ENCODE results near the gene SPDYE17. TPM values are rescaled to one million over a fixed set of nuclear protein-coding genes. Genes with fewer than 3 reads are reported as not detected.
A peak's percentile ranks its signal among the peaks of the same experiment; 100 is the strongest.
"Not testable (repeated sequence)": the region's sequence is repeated elsewhere in the genome, so short reads cannot be mapped to it uniquely, and the experiment has no call there.

SPDYE17 gene
- total and polyA plus RNA-seq, 2 donors = not detected

- WGBS = 100% methylated on average over 4 of the region's 4 CpGs
- H3K4me3 ChIP-seq (ENCODE audit: low read length in 2 of 2); H3K36me3 ChIP-seq (ENCODE audit: control insufficient read depth in 2 of 2, insufficient read depth in 2 of 2, low read length in 1 of 2); DNase-seq (ENCODE audit: low read depth in 6 of 9, low spot score in 9 of 9); H3K4me1 ChIP-seq (ENCODE audit: control insufficient read depth in 2 of 2, insufficient read depth in 2 of 2, low read length in 2 of 2); H3K27me3 ChIP-seq (ENCODE audit: control insufficient read depth in 2 of 2, insufficient read depth in 1 of 2, low read length in 1 of 2); H3K9me3 ChIP-seq (ENCODE audit: control insufficient read depth in 2 of 2, insufficient read depth in 1 of 2, low read length in 1 of 2); H3K27ac ChIP-seq (ENCODE audit: low read depth in 1 of 2, low read length in 1 of 2): not testable (repeated sequence)
Measured at GRCh38 chr7:77062557-77062956, 30.4 kb upstream of the SPDYE17 start, which contains the start of gene SPDYE18. SPDYE18 (minus strand) TSS chr7:77062558; CDS start chr7:77060512, 2,046 bp downstream.

DNA sequence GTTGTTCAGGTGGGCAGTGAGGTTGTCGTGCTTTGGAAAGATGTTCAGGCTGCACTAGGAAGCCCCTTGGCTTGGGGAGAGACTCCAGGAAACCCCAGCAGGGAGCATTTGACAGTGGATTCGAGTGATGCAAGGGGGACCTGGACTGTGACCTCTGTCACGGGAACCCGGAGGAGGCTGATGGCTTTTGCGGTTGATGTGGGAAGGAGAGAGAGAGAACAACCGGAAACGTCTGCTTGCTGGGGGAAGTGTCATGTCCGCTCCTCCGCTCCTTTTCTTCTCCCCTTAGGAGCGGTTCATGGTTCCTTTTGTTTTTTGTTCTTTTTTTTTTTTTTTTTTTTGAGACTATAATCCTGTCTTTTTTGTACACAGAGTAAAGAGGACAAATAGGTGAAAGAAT lies 5.8 kb downstream of the SPDYE17 start:
- H3K27me3 ChIP-seq (ENCODE audit: control insufficient read depth in 2 of 2, insufficient read depth in 1 of 2, low read length in 1 of 2); H3K4me1 ChIP-seq (ENCODE audit: control insufficient read depth in 2 of 2, insufficient read depth in 2 of 2, low read length in 2 of 2); H3K9me3 ChIP-seq (ENCODE audit: control insufficient read depth in 2 of 2, insufficient read depth in 1 of 2, low read length in 1 of 2); H3K4me3 ChIP-seq (ENCODE audit: low read length in 2 of 2); DNase-seq (ENCODE audit: low read depth in 6 of 9, low spot score in 9 of 9); H3K36me3 ChIP-seq (ENCODE audit: control insufficient read depth in 2 of 2, insufficient read depth in 2 of 2, low read length in 1 of 2); H3K27ac ChIP-seq (ENCODE audit: low read depth in 1 of 2, low read length in 1 of 2): not testable (repeated sequence)
- 87% methylated on average over 7 of the region's 10 CpGs for WGBS

- H3K27ac ChIP-seq (ENCODE audit: low read depth in 1 of 2, low read length in 1 of 2); H3K4me1 ChIP-seq (ENCODE audit: control insufficient read depth in 2 of 2, insufficient read depth in 2 of 2, low read length in 2 of 2); H3K9me3 ChIP-seq (ENCODE audit: control insufficient read depth in 2 of 2, insufficient read depth in 1 of 2, low read length in 1 of 2); H3K4me3 ChIP-seq (ENCODE audit: low read length in 2 of 2); H3K36me3 ChIP-seq (ENCODE audit: control insufficient read depth in 2 of 2, insufficient read depth in 2 of 2, low read length in 1 of 2); H3K27me3 ChIP-seq (ENCODE audit: control insufficient read depth in 2 of 2, insufficient read depth in 1 of 2, low read length in 1 of 2): not testable (repeated sequence)
- peak in 1 of 9 donors; percentile 12 for DNase-seq (ENCODE audit: low read depth in 6 of 9, low spot score in 9 of 9)
- 69% methylated on average over 9 of the region's 16 CpGs for WGBS
Measured at GRCh38 chr7:77010074-77010680, 22.0 kb downstream of the SPDYE17 start.

- peak overlapping the region in 1 of 2 donors; percentile 11 for H3K27ac ChIP-seq (ENCODE audit: low read depth in 1 of 2, low read length in 1 of 2)
- WGBS = 92% methylated on average over 10 of the region's 10 CpGs
Measured at GRCh38 chr7:77008000-77008399, 24.2 kb downstream of the SPDYE17 start.

GRCh38 chr7:77006127-77007110 lies 25.7 kb downstream of the SPDYE17 start:
- not testable (repeated sequence) for H3K27ac ChIP-seq (ENCODE audit: low read depth in 1 of 2, low read length in 1 of 2); DNase-seq (ENCODE audit: low read depth in 6 of 9, low spot score in 9 of 9); H3K4me3 ChIP-seq (ENCODE audit: low read length in 2 of 2); H3K36me3 ChIP-seq (ENCODE audit: control insufficient read depth in 2 of 2, insufficient read depth in 2 of 2, low read length in 1 of 2); H3K4me1 ChIP-seq (ENCODE audit: control insufficient read depth in 2 of 2, insufficient read depth in 2 of 2, low read length in 2 of 2); H3K27me3 ChIP-seq (ENCODE audit: control insufficient read depth in 2 of 2, insufficient read depth in 1 of 2, low read length in 1 of 2); H3K9me3 ChIP-seq (ENCODE audit: control insufficient read depth in 2 of 2, insufficient read depth in 1 of 2, low read length in 1 of 2)
- 94% methylated on average over 14 of the region's 22 CpGs for WGBS

More at GRCh38 chr7:77008000-77008399, 24.2 kb downstream of the SPDYE17 start:
- H3K27me3 ChIP-seq (ENCODE audit: control insufficient read depth in 2 of 2, insufficient read depth in 1 of 2, low read length in 1 of 2); H3K9me3 ChIP-seq (ENCODE audit: control insufficient read depth in 2 of 2, insufficient read depth in 1 of 2, low read length in 1 of 2); H3K4me1 ChIP-seq (ENCODE audit: control insufficient read depth in 2 of 2, insufficient read depth in 2 of 2, low read length in 2 of 2); H3K4me3 ChIP-seq (ENCODE audit: low read length in 2 of 2); H3K36me3 ChIP-seq (ENCODE audit: control insufficient read depth in 2 of 2, insufficient read depth in 2 of 2, low read length in 1 of 2): not testable (repeated sequence)
- DNase-seq (ENCODE audit: low read depth in 6 of 9, low spot score in 9 of 9) = peak in 1 of 9 donors; percentile 35

GRCh38 chr7:77005461-77006057 lies 26.6 kb downstream of the SPDYE17 start:
- H3K4me1 ChIP-seq (ENCODE audit: control insufficient read depth in 2 of 2, insufficient read depth in 2 of 2, low read length in 2 of 2); H3K36me3 ChIP-seq (ENCODE audit: control insufficient read depth in 2 of 2, insufficient read depth in 2 of 2, low read length in 1 of 2); DNase-seq (ENCODE audit: low read depth in 6 of 9, low spot score in 9 of 9); H3K4me3 ChIP-seq (ENCODE audit: low read length in 2 of 2); H3K9me3 ChIP-seq (ENCODE audit: control insufficient read depth in 2 of 2, insufficient read depth in 1 of 2, low read length in 1 of 2); H3K27ac ChIP-seq (ENCODE audit: low read depth in 1 of 2, low read length in 1 of 2); H3K27me3 ChIP-seq (ENCODE audit: control insufficient read depth in 2 of 2, insufficient read depth in 1 of 2, low read length in 1 of 2): not testable (repeated sequence)
- 92% methylated on average over 23 of the region's 27 CpGs for WGBS

DNA sequence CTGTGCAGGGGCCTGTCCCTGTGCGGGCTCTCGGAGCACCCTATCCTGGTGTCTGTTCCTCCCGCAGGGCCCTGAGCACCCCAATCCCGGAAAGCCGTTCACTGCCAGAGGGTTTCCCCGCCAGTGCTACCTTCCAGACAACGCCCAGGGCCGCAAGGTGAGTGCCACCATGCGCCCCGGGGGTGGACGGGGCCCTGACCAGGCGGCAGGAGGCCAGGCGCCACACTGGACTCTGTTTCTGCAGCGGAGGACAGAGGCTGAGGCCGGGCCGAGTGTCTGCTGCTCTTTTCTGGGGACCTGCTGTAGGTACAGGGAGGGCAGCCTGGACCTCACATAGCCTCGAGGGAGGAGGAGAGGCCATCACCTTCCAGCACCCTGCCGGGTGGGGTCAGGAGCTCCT lies 28.0 kb downstream of the SPDYE17 start:
- H3K36me3 ChIP-seq (ENCODE audit: control insufficient read depth in 2 of 2, insufficient read depth in 2 of 2, low read length in 1 of 2); H3K9me3 ChIP-seq (ENCODE audit: control insufficient read depth in 2 of 2, insufficient read depth in 1 of 2, low read length in 1 of 2); H3K27ac ChIP-seq (ENCODE audit: low read depth in 1 of 2, low read length in 1 of 2); H3K4me1 ChIP-seq (ENCODE audit: control insufficient read depth in 2 of 2, insufficient read depth in 2 of 2, low read length in 2 of 2); H3K4me3 ChIP-seq (ENCODE audit: low read length in 2 of 2); DNase-seq (ENCODE audit: low read depth in 6 of 9, low spot score in 9 of 9); H3K27me3 ChIP-seq (ENCODE audit: control insufficient read depth in 2 of 2, insufficient read depth in 1 of 2, low read length in 1 of 2): not testable (repeated sequence)
- 98% methylated on average over 10 of the region's 18 CpGs for WGBS

DNA sequence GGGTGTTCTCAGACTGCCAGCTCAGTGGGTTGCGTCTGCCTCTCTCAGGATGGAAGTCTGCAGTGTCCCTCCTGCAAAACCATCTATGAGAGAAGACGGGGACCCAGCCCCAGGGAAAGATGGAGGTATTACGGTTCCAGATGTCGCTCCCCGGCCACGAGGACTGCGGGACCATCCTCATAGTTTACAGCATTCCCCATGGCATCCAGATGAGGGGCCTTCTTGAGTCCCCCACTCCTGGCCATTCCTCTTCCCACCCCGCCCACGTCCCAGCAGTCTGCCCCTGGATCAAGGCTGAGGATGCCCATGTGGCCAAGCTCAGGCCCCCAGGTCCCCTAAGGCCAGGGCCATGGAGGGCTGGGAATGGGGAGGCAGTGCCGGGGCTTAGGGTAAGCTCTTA lies 28.9 kb downstream of the SPDYE17 start:
- not testable (repeated sequence) for H3K27me3 ChIP-seq (ENCODE audit: control insufficient read depth in 2 of 2, insufficient read depth in 1 of 2, low read length in 1 of 2); H3K36me3 ChIP-seq (ENCODE audit: control insufficient read depth in 2 of 2, insufficient read depth in 2 of 2, low read length in 1 of 2); H3K9me3 ChIP-seq (ENCODE audit: control insufficient read depth in 2 of 2, insufficient read depth in 1 of 2, low read length in 1 of 2); H3K4me1 ChIP-seq (ENCODE audit: control insufficient read depth in 2 of 2, insufficient read depth in 2 of 2, low read length in 2 of 2); H3K4me3 ChIP-seq (ENCODE audit: low read length in 2 of 2); DNase-seq (ENCODE audit: low read depth in 6 of 9, low spot score in 9 of 9); H3K27ac ChIP-seq (ENCODE audit: low read depth in 1 of 2, low read length in 1 of 2)
- WGBS = 89% methylated on average over 10 of the region's 10 CpGs

GRCh38 chr7:77002678-77003233 lies 29.4 kb downstream of the SPDYE17 start:
- not testable (repeated sequence) for H3K4me3 ChIP-seq (ENCODE audit: low read length in 2 of 2); H3K4me1 ChIP-seq (ENCODE audit: control insufficient read depth in 2 of 2, insufficient read depth in 2 of 2, low read length in 2 of 2); H3K36me3 ChIP-seq (ENCODE audit: control insufficient read depth in 2 of 2, insufficient read depth in 2 of 2, low read length in 1 of 2); H3K27ac ChIP-seq (ENCODE audit: low read depth in 1 of 2, low read length in 1 of 2); H3K9me3 ChIP-seq (ENCODE audit: control insufficient read depth in 2 of 2, insufficient read depth in 1 of 2, low read length in 1 of 2); DNase-seq (ENCODE audit: low read depth in 6 of 9, low spot score in 9 of 9); H3K27me3 ChIP-seq (ENCODE audit: control insufficient read depth in 2 of 2, insufficient read depth in 1 of 2, low read length in 1 of 2)
- 97% methylated on average over 21 of the region's 21 CpGs for WGBS

All from thymus (tissue), 11 donors.